DMS 273 treated with DMSO at 0.1 percent for 48 hours (cell line): ENCODE measurements around the gene KIAA1671.
"Not testable (repeated sequence)": the region's sequence is repeated elsewhere in the genome, so short reads cannot be mapped to it uniquely, and the experiment has no call there.

Experiments
- DNase-seq: peaks from one replicate; lab custom pipeline; 2025; lab: John Stamatoyannopoulos, UW

KIAA1671 gene

GRCh38 chr22:24951942-24952836, at the start of gene KIAA1671:
Gene KIAA1671 (plus strand): TSS chr22:24952716. CDS start chr22:25028000, 75,284 bp downstream.
- peak; percentile 28 for DNase-seq

GRCh38 chr22:24905909-24906308, 46.6 kb upstream of the KIAA1671 start:
- no peak for DNase-seq

- not testable (repeated sequence) for DNase-seq
Observed at GRCh38 chr22:24907101-24907500, 45.4 kb upstream of the KIAA1671 start.

GRCh38 chr22:24920029-24920428, 32.5 kb upstream of the KIAA1671 start:
- DNase-seq, result no peak

- DNase-seq, result no peak
Observed at GRCh38 chr22:24925586-24926427, 26.7 kb upstream of the KIAA1671 start.

- DNase-seq, result no peak
Observed at GRCh38 chr22:24926428-24926725, 26.1 kb upstream of the KIAA1671 start.

GRCh38 chr22:24926849-24927579, 25.5 kb upstream of the KIAA1671 start:
- DNase-seq, result no peak

GRCh38 chr22:24928322-24928721, 24.2 kb upstream of the KIAA1671 start:
- DNase-seq, result no peak

GRCh38 chr22:24930678-24931077, 21.8 kb upstream of the KIAA1671 start:
- no peak for DNase-seq

GRCh38 chr22:24935771-24936483, 16.6 kb upstream of the KIAA1671 start:
- no peak for DNase-seq

- peak; percentile 24 for DNase-seq
Observed at GRCh38 chr22:24937114-24937513, 15.4 kb upstream of the KIAA1671 start.

GRCh38 chr22:24938741-24939341, 13.7 kb upstream of the KIAA1671 start:
- DNase-seq, result peak; percentile 11

GRCh38 chr22:24942301-24942700, 10.2 kb upstream of the KIAA1671 start:
- DNase-seq, result no peak

- DNase-seq, result no peak
Observed at GRCh38 chr22:24944217-24944937, 8.1 kb upstream of the KIAA1671 start.

- DNase-seq, result no peak
Observed at GRCh38 chr22:24945430-24945829, 7.1 kb upstream of the KIAA1671 start.

- no peak for DNase-seq
Observed at GRCh38 chr22:24947383-24947782, 5.1 kb upstream of the KIAA1671 start.

- no peak for DNase-seq
Observed at GRCh38 chr22:24947881-24948280, 4.6 kb upstream of the KIAA1671 start.

- DNase-seq, result no peak
Observed at GRCh38 chr22:24948356-24949202, 3.9 kb upstream of the KIAA1671 start.

- no peak for DNase-seq
Observed at GRCh38 chr22:24950272-24950902, 2.1 kb upstream of the KIAA1671 start.
